Brain pericyte (primary cell): ENCODE data around the gene BNC2.

Source experiments
- DNase-seq: peaks from one replicate; pipeline ENCODE4 v3.0.0-alpha.2; 2012; ENCODE audit warnings: low read depth, low spot score

The BNC2 gene

DNA sequence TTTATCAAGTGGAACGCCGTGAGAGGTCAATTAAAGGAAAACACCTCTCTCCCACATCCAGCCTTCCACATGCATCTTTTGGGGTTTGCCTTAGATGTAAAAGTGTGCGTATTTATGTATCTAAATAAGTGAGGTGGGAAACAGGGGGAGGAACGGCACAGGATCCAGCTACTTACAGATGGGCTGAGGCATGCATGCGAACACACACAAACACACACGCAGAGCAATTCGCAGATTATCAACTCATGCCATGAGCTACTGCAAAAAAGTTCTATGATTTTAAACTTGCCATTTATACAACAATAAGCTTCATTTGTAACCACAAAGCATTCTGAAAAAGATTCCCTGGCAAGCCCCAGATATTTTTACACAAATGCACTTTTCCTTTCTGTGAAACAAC is 242.1 kb downstream of the BNC2 start:
- DNase-seq = no peak

DNA sequence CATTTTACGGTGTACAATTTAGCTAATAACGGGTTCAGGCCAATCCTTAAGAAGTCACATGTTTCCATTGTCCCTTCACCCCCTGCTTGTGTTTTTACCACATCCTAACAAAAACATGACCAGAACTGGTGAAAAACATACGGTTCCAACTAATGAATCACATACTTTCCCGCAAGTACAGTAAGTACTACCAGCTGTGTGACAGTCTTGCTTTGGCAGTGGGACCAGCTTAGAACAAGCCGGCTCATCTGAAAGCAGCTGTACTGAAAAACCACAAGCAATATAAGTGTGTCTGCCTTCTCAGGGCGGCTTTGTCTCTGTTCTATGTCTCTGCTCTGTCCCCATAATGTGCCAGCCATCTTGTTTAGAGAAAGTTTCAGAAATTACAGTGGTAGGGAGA is 242.5 kb downstream of the BNC2 start:
- DNase-seq = peak; percentile 85

DNA sequence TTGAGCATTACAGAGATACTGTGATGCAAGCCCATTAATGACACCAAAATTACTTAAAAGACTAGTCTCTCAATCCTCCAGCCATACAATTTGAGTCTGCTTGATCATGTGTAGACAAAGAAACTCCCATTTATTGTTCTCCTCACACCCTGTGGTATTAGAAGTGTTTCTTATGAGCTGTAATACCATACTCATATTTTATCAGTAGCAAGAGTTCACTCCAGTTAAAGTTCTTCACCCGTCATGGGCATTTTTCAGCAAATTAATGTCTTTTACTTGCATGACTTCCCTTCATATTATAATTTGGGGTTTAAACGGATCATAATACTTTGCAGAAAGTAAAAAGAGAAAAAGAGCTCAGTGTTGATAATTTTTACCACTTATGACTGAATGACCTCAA is 242.9 kb downstream of the BNC2 start:
- no peak for DNase-seq

DNA sequence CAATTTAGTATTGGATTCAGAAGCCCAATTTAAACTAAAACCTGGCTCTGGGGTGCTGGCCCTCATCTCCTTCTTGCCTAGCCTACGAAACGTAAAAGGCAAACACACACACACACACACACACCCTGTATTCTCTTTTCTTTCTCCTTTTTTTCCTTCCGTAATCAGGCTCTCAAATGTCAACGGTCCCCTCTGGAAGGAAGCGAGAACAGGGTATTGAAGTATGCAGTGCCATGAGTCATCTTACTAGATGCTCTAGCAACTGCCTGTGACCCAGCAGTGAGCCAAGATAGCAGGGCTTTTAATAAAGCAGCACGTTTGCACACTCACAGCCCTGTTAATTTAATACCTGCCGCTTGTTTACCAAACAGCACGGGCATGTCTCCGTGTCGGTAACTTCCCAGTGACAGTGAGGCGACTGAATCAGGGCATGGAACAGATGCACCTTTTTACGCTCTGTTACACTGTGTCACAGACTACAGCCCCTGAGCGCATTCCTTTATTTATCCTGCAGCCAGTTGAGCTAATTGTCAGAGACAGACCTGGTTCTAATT is 243.8 kb downstream of the BNC2 start:
- no peak for DNase-seq

DNA sequence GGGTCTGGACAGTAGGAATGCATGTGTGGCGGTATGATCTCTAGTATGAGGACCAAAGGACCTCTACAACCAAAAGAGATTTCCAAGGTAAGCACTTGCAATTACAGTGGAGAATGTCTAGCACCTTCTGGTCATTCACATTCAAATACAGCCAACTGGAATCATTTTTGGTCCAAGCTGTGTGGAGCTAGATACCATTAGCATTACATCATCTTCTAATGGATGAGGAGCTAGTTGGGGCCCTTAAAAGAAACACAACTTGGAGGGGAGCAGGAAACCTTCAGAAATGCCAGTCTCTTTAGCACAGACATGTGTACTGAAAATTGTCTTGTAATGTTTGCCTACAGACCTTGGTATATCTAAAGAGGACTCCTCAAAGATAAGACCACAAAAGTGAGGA is 244.7 kb downstream of the BNC2 start:
- DNase-seq = no peak

DNA sequence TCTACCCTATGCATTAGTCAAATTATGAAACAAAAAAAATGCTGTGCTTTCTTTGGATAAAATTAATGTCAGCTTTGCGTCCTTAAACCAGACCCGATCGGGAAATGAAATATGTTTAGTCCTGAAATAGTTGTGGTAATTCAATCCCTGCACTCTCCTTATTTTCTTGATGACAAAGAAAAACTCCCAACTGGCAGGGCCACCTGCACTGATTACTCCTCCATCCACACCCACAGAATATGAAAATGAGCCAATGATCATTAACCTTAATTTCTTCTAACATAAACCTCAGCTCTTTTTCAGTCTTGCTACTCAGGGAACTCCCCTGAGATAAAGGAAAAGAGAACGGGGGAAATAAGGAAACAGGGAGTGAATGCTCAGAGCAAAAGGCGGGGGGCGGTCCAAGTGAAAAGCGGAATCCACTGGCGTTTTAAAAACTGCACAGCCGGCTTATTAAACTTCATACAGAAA is 245.3 kb downstream of the BNC2 start:
- DNase-seq = no peak

DNA sequence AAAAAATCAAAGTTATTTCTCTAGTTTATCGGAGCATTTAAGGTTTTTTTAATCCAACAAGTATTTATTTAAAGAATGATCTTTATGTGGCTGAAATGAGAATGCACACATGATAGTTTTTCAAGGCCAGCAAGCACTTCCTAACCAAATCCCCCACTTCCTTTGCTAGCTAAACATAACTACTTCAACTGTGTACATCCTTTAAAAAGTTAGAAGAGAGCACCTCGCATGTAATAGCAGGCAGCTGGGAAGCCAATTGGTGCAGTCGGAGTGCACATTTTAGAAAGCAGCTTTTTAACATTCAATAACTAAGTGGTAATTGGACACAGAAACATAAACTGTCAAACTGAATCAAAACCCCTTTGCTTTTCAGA is 245.7 kb downstream of the BNC2 start:
- DNase-seq = no peak

DNA sequence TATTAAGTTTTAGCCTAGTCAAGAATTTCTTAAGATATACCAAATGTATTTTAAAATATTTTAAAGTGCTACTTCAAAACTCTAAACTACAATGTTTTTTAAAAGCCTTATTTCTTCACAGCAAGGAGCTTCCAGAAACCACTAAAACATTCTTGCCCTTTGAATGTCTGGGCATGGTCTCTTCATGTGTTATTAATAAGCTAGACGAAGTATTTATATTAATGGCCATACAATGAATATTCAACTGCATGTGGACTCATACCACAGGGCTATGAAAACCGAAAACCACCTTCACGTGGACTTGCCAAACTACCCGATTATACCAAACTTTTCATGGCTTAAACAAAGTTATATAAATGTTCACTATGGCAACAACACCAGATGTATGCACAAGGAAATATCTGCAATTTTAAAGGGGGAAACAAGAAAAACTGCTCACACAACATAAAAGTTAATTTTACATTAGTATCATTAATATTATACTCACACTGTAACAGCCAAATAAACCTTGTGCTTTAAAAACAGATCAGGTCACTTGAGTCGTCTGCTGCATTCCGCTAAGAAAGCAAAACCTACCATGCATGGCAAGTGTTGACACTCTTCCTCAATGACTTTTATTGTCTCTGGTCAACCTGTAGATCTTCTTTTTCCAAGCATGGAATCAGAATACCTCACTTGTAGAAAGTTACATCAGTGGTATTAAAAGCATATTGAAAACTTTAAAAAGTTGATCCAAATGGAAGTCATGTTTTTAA is 246.3 kb downstream of the BNC2 start:
- DNase-seq = no peak

DNA sequence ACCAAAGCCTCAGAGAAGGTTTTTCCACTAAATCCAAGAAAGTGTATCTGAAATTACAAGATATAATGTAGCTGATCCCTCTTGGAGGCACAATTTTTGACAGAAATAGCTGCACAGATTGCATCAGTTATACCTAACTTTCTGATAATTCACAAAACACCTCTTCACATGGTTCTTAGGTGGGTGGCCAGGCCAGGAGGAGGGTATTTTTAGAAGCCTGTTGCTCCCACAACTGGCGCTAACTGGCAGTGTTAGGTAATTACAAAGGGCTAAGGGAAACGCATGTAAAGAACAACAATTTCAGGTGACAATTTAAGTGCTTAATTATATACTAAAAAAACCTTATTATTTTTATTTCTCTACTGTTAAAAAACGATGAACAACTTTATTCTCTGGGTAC is 247.9 kb downstream of the BNC2 start:
- no peak for DNase-seq

DNA sequence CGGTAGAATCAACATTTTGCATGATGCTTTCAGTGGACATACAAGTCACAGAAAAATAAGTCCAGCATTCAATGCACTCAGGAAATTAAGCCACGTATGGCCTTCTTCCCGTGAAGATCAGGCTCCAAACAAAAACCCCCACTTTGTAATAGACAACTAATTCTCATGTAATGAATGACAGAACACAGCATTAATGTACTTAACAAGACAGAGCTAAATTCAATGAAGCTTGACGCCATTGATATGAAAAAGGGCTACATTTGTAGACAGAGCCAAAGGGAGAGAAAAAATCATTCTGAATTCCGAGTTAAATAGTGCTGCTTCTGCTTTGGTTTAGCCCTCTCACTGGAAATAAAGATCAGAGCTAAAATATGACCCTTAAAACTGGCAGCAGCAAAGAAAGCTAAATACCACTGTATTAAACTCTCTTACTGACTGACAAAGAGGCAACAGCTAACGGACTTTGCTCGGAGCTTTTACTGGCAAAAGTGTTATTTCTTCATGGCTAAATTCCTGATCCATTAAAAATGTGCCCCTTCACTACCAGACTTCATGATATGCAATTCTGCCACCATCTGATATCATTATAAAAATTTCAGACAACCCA is 250.5 kb downstream of the BNC2 start:
- DNase-seq = no peak

DNA sequence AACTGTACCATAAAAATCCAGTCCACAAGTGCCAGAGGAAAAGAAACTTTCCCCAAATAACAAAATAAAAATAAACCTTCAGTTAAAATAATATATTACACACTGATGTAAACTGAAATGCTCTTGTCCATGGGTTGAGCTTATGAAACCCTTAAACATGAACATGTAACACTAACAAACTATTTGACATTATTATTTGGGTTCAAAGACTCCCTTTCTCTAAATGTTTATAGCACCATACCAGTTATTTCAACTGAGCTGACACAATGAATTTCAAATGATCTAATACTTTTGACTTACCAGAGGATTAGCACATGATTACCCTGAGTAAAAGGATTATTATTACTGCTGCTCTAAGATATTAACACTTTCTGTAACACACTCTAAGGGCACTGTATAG is 251.1 kb downstream of the BNC2 start:
- DNase-seq = peak; percentile 80

DNA sequence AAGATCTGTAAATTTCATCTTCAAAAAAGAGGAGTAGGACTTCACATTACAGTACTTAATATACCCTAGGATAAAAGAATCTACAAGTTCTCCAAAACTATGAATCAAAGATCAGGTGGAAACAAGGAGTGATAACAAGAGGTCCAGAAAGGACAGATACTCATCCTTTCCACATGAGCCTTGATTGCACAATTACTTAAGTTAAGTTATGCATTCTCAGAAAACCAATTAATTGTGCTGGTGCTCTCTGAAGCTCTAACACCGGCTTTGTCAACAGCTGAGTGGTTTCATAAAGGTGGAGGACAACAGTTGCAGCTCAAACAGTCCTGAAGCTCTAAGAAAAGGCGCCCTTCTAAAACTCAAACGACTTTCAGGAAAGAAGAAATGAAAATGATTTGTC is 251.9 kb downstream of the BNC2 start:
- DNase-seq = no peak

DNA sequence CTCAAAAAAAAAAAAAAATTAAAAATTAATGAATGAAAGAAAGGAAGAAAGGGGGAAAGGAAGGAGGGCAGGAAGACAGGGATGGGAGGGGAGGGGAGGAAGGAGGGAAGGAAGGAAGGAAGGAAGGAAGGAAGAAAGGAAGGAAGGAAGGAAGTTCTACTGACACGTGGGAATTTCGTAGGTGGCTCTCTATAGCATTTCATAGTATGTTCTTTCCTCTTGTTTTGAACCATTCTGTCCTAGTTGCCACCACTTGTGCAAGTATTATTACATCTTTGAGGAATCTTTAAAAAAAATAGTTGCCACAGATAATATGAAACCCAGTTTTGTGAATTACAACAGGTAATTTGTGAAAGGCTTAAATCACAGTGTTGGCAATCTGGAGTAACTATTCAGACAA is 253.8 kb downstream of the BNC2 start:
- DNase-seq = no peak

DNA sequence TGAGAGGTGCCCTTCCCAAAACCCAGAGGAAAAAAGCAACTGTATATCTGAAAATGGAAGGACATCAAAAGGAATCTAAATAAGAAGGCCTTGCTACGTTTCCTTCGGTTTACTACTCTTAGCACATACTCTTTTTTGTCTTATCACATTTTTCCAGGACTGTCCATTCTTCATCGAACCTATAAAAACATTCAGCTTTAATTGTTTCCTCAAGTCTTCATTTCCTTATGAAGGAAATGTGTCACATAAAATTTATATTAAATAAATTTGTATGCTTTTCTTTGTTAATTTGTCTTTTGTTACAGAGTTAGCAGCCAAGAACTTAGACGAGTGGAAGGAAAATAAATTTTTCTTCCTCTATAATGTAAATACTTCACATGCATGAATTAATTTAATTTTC is 255.0 kb downstream of the BNC2 start:
- DNase-seq = no peak

DNA sequence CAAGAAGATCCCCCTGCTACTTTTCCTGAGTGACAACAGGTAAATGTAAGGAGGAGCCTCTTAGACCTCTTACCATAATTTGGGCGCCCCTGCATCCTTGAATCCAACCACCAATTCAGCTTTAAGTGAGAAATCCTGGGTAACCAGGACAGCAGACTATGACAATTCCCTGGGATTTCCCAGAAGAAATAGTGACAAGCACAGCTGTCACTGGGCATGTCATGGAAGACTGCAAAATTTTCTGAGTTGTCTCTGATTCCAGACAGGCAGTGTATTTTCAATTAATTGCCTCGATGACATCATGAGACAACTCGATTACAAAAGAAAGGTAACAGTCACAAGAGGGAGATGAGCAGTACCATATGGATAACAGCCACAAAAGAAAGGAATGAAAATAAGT is 256.9 kb downstream of the BNC2 start:
- DNase-seq = no peak

DNA sequence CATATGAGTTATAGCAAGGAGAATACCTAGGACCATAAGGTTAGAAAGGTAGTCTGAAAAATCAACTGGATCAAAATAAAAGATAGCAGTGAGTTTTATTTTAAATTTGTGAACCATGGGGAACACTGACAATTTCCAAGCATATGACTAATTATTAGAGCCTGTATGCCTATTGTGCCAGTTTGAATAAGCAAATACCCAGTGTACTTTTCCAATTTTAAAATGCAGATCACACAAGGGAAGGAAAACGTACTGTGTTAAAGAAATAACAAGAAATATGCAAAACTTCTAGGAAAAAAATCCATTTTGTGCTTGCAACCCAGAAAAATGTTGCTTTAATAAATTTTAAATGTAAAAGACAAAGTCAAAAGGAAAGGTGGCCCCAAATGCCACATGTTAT is 257.4 kb downstream of the BNC2 start:
- DNase-seq = no peak

DNA sequence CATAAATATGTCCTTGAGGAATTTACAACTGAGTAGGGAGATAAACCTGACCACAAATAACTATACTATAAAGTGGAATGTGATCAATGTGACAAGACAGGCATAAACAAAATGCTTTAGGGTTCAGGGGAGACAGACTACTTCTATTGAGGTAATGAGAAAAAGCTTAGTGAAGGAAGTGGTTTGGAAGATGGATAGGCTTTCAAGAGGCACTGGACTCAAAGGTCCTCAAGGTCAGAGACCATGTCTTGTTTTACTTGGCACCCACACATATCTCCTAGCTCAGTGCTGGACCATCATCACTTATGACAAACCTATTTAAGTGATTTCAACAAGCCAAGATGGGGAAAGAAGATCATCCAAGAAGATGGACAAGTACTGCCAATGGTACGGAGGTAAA is 257.8 kb downstream of the BNC2 start:
- no peak for DNase-seq

DNA sequence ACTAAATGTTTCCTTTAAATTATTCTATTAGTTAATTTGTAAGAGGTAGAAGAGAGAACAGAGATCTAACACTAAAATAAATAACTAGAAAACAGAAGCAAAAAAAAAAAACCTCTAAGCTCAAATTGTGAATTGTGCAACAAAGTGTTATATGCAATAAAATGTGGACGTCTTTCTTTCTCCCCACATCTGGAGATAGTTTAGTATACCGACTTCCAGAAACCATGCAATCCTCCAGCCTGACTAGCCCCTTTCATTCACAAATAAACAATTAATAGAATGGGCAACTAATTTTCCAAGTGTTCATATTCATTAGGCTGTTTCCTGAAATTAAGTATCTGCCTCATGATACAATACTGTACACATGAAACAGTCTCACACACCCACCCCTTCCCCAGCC is 258.5 kb downstream of the BNC2 start:
- DNase-seq = no peak

DNA sequence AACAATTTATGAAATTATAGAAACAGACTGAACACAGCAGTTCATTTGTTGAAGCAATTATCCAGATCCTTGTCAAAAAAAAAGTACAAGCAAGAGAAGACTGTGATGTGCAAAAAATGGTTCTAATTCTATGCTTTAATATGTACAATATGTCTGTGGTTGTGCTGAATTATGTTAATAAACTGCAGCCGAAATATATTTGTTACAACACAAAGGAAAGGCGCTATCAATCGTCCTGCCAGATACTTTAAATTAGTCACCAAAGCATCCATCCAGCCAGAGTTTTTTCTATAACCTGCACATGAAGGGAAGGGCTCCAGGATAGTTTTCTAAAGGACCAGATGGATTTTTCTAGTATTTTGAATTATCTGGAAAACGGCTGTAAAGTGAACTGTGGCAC is 259.5 kb downstream of the BNC2 start:
- no peak for DNase-seq

DNA sequence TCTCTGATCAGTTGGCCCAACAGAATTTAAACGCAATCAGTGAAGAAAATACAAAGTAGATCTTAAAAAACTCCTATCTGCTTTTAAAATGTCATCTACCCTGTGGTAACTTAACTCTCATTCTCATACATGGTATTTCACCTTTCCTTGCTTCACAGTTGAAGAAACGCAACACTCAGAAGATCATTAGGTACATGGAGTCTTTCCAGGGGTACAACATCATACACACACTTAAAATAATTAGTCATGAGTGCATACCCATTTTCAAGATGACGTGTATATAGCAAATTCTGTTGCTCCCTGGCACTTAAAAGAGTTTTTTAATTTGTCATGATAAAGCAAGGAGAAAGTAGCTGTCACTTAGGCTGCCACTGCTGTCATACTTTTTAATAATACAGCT is 259.9 kb downstream of the BNC2 start:
- no peak for DNase-seq

DNA sequence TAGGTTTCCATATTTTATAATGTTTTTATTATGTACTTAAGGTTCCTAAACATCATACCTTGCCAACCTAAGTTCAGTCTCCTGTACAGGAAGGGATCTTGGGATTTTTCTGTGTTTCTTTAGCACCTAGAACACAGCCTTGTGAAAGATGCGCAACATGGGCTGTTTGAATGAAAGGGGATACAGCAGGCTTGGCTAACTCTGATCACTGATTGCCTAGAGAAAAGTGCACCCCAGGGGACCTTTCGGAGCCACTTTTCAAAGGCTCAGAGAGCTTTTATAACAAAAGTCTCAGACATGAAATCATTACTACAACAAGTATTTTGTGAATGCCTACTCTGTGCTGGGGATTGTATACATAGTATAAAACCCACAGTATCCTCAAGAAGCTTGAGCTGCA is 261.6 kb downstream of the BNC2 start:
- no peak for DNase-seq

DNA sequence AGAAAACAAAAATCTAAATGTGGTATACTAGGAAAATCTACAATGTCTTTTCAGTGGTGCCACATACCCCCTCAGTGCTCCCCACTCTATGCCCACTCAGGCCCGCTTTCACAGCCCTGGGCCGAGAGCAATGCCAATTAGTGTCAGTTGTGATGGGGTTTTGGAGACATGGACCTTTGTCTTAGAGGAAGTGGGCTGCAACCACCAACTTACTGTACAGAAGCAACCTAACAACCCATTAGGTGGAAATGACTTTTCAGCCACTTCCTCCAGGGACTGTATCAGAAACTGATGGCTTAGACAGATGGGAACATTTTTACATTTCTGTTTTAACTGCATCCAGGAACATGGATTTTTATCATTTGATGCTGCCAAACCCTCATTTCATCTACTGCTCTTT is 268.0 kb downstream of the BNC2 start:
- DNase-seq = no peak

DNA sequence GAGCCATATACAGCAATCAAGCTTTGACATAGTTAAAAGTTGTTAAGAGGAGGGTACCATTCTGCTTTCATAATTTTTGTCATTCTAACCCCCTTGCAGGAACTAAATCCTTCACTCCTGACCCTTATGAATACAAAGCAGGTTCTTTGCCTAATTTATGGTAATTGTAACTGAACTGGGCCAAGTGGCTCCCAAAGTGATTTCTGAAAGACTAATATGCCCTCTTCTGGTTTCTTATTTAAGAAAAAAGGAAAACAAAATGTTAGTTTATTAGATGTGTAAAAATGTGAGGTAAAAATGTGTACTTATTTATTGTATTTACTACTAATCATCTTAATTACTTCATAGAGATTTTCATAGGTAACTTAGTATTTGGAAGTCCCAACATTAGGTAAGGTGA is 268.5 kb downstream of the BNC2 start:
- DNase-seq = no peak
